Nephron progenitor cell (in vitro differentiated cells): Measurements from ENCODE around the gene QRFP.
"Not testable (repeated sequence)": the region's sequence is repeated elsewhere in the genome, so short reads cannot be mapped to it uniquely, and the experiment has no call there.

ENCODE experiments used
- DNase-seq: peaks from one replicate; pipeline ENCODE4 v3.0.0; 2021
- H3K27ac Mint-ChIP-seq: 2 replicates; pipeline ENCODE4 v1.8.0; 2021; ENCODE audit warnings: mild to moderate bottlenecking, moderate library complexity, mixed read lengths
- H3K27me3 Mint-ChIP-seq: 2 replicates; pipeline ENCODE4 v1.8.0; 2021; ENCODE audit warnings: mild to moderate bottlenecking, low read depth, mixed read lengths; ENCODE audit not compliant: poor library complexity
- H3K36me3 Mint-ChIP-seq: 2 replicates; pipeline ENCODE4 v1.8.0; 2021; ENCODE audit warnings: low read depth, mixed read lengths
- H3K4me1 Mint-ChIP-seq: 2 replicates; pipeline ENCODE4 v1.8.0; 2021; ENCODE audit warnings: mixed read lengths
- H3K4me3 Mint-ChIP-seq: 2 replicates; pipeline ENCODE4 v1.8.0; 2021; ENCODE audit warnings: mild to moderate bottlenecking, moderate library complexity, mixed read lengths
- H3K9me3 Mint-ChIP-seq: 2 replicates; pipeline ENCODE4 v1.8.0; 2021; ENCODE audit warnings: mild to moderate bottlenecking, moderate library complexity, mixed read lengths
- TF ChIP-seq, protein P1 (sequence below): fragments of 200-600 bp; sonication (generic); IDR thresholded peaks from 2 replicates; pipeline ENCODE4 v1.5.0; 2021; ENCODE audit warnings: antibody characterized with exemption

QRFP gene

DNA sequence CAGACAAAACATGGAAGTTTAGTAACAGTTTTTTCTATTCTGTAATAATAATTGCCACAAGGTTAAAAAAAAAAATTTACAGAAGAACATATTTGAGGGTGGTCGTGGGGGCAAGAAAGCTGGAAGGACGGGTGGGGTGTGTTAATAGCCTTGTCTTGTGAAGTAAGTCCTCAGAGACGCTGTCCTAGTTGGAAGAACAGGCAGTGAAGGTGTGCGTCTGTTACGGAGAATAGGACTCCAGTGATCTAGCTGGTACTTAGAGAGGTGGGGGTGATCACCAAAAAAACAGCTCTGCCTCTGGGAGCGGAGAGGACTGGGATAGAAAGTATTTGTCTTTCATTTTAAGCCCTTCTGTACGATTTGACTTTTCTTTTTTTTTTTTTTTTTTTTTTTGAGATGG lies 43.8 kb downstream of the QRFP start:
- TF ChIP-seq, protein P1, sequence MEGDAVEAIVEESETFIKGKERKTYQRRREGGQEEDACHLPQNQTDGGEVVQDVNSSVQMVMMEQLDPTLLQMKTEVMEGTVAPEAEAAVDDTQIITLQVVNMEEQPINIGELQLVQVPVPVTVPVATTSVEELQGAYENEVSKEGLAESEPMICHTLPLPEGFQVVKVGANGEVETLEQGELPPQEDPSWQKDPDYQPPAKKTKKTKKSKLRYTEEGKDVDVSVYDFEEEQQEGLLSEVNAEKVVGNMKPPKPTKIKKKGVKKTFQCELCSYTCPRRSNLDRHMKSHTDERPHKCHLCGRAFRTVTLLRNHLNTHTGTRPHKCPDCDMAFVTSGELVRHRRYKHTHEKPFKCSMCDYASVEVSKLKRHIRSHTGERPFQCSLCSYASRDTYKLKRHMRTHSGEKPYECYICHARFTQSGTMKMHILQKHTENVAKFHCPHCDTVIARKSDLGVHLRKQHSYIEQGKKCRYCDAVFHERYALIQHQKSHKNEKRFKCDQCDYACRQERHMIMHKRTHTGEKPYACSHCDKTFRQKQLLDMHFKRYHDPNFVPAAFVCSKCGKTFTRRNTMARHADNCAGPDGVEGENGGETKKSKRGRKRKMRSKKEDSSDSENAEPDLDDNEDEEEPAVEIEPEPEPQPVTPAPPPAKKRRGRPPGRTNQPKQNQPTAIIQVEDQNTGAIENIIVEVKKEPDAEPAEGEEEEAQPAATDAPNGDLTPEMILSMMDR: no peak
- no peak for DNase-seq
- no peaks in the 10 kb centered on the region for H3K27me3 Mint-ChIP-seq

DNA sequence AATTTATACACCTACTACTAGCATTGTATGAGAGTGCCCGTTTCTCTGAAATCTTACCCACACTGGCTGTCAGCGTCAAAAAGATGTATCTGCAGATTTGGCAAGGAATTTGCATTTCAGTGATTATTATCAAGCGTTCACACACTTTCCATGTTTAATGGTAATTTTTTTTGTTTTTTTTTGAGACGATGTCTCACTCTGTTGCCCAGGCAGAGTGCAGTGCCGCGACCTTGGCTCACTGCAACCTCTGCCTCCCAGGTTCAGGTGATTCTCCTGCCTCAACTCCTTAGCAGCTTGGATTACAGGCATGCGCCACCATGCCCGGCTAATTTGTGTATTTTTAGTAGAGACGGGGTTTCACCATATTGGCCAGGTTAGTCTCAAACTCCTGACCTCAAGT lies 47.3 kb downstream of the QRFP start:
- peaks cover 49% of the 10 kb centered on the region for H3K4me1 Mint-ChIP-seq
- DNase-seq: no peak
- TF ChIP-seq, protein P1: no peak
- H3K27ac Mint-ChIP-seq: peak overlapping the region; percentile 32
- peaks cover 52% of the 10 kb centered on the region for H3K36me3 Mint-ChIP-seq
- H3K27me3 Mint-ChIP-seq: peaks cover 3% of the 10 kb centered on the region
- H3K4me3 Mint-ChIP-seq: no peak overlapping the region
- H3K9me3 Mint-ChIP-seq: peaks cover 7% of the 10 kb centered on the region

More for the DNA sequence above, 43.8 kb downstream of the QRFP start:
- Mint-ChIP-seq H3K36me3 (peaks cover 76% of the 10 kb centered on the region), H3K4me1 (peaks cover 24% of the 10 kb centered on the region), H3K9me3 (peaks cover 7% of the 10 kb centered on the region), H3K27ac (peak overlapping the region; percentile 95), H3K4me3 (no peak overlapping the region)

DNA sequence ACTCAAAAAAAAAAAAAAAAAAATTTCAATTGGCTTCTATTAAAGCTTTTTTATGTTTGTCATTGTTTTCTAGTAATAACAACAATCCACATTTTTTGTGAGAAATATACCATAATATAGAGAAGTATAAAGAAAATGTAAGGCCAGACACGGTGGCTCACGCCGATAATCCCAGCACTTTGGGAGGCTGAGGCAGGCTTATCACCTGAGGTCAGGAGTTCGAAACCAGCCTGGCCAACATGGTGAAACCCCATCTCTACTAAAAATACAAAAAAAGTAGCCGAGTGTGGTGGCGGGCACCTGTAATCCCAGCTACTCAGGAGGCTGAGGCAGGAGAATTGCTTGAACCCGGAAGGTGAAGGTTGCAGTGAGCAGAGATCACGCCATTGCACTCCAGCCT lies 48.1 kb downstream of the QRFP start:
- H3K27me3 Mint-ChIP-seq, H3K27ac Mint-ChIP-seq, H3K9me3 Mint-ChIP-seq, H3K4me3 Mint-ChIP-seq, DNase-seq: not testable (repeated sequence)
- H3K36me3 Mint-ChIP-seq: peaks cover 51% of the 10 kb centered on the region
- H3K4me1 Mint-ChIP-seq: peaks cover 54% of the 10 kb centered on the region

DNA sequence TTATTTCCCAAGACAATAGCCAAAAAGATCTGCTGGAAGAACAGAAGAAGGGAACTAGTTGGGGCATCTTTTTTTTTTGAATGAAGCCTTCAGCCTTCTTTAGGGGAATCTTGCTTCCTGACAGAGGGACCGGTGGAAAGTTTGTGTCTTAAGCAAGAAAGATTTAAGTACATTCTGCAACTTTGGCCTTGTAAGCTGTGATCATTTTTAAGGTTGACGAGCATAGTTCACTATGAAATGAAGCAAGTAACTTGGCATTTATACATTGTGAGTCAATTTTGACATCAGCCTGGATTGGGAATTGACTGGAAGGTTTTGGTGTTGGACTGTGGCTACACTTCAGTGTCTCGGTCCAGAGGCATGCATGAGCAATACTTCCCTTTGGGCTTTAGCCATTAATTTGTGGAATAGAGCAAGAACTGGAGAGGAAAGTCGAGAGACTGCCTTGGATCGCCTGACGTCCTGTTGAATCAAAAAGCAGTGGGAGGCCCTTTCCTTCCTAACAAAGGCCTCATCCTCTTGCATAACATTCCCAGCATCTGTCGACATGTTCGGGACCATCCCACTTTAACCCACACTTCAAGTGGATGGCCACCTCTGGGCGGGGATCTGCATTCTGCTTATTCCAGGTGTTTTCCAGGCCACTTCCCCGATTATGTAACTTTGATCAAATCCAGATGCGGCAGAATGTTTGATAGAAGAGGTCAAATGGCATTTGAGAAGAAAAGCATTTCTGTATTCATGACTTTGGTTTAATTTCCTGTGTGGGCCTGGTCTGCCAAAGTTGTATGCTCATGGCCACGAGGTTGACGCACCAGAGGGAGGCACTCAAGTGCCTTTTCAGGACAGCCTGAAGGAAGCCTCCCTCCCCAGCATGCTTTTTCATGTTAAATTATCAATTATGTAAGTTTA lies 49.0 kb downstream of the QRFP start:
- peaks cover 7% of the 10 kb centered on the region for H3K9me3 Mint-ChIP-seq
- TF ChIP-seq, protein P1: no peak
- H3K4me3 Mint-ChIP-seq: no peak overlapping the region
- H3K36me3 Mint-ChIP-seq: peaks cover 45% of the 10 kb centered on the region
- H3K4me1 Mint-ChIP-seq: peaks cover 58% of the 10 kb centered on the region
- DNase-seq: no peak
- H3K27me3 Mint-ChIP-seq: peaks cover 3% of the 10 kb centered on the region
- H3K27ac Mint-ChIP-seq: peak overlapping the region; percentile 77

DNA sequence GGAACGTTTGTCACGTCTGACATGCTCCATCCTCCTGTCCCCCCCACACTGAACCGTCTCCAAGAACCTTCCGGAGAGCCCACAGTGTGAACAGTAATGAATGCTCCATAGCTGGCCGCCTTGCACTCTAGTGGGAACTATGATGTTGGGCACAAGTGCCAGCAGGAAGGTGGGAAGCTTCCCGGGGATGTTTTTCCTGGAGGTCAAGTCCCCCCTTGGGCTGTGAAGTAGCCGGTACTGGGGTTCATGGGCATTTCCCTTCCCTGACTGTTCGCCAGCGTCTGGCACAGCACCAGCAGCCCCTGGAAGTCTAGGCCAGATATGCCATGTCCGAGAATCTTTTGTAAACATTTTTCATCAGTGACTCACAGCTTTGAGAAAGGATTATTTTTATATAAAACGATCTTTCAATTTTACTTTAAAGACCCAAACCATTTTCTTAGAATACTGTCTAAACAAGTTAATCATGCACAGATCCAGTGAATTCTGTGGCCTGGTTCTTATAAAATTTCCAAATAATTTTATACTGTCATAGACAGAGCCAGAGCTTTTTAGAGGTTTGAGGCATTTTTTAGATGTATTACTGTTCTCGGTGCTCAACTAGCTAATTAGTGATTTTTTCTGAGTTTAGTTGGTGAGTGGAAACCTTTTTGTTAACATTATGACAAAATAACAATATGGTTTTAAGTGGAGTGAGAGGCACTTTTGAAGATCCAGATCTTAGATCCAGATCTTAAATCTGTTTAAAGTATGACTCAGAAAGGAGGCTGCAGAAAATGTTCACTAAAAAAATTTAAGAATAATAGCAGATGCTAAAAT lies 49.9 kb downstream of the QRFP start:
- Mint-ChIP-seq H3K4me3 (no peak overlapping the region), H3K27ac (peak overlapping the region; percentile 77), H3K36me3 (peaks cover 41% of the 10 kb centered on the region), H3K4me1 (peaks cover 65% of the 10 kb centered on the region), H3K27me3 (peaks cover 3% of the 10 kb centered on the region), H3K9me3 (peaks cover 7% of the 10 kb centered on the region)
- no peak for DNase-seq
- TF ChIP-seq, protein P1: no peak

DNA sequence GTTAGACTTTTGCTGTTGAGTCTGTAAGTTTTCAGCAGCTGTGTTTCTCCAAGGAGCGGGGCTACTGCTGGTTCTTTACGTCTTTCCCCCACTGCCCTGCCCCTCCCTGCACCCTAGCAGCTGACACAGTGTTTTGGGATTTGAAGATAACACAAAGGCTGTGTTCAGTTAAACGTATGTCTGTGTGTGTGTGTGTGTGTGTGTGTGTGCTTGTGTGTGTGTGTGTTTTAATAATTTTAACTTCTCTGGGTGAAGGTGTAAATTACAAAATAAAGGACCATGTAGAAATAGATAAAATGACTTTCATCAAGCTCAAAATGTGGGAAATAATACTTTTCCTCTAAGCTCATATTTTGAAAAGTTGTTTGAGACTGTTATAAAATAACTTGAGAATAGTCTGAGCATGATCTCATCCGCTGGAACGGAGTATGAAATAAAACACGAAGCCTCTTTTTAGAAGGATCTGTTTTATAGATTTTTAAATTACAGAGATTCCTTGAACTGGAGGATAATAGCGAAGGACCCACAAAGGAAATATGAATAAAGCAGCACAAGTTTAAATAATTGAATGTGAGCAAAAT lies 50.6 kb downstream of the QRFP start:
- H3K27ac Mint-ChIP-seq: peak overlapping the region; percentile 87
- H3K36me3 Mint-ChIP-seq: peaks cover 37% of the 10 kb centered on the region
- TF ChIP-seq, protein P1: no peak
- peaks cover 69% of the 10 kb centered on the region for H3K4me1 Mint-ChIP-seq
- peaks cover 3% of the 10 kb centered on the region for H3K27me3 Mint-ChIP-seq
- no peak overlapping the region for H3K4me3 Mint-ChIP-seq
- H3K9me3 Mint-ChIP-seq: peaks cover 7% of the 10 kb centered on the region
- no peak for DNase-seq
